HCT116 (cell line): ENCODE measurements around the gene CKMT2. TPM values are rescaled to one million over a fixed set of nuclear protein-coding genes. Genes with fewer than 3 reads are reported as not detected.

Experiments
- ATAC-seq: fragments of 200-7000 bp; cut with Tn5 transposase; 2 replicates; pipeline ENCODE4 v1.9.1; 2020; ENCODE audit warnings: mild to moderate bottlenecking, moderate library complexity
- BruUV-seq: library from RNA; stranded (reverse); fragments of 400-500 nt; replicated peaks from 2 replicates; lab custom pipeline; 2021; lab: Mats Ljungman, UMichigan
- CTCF ChIA-PET: fragments of 300-600 bp; sonication (Branson Sonifier 250); formaldehyde crosslinking; loops from one replicate; lab custom pipeline; 2021; ENCODE audit warnings: antibody characterized with exemption; lab: Charles Lee
- POLR2A ChIA-PET: fragments of 300-600, 350-600 bp; sonication (Branson Sonifier 250); formaldehyde crosslinking; loops from one replicate; lab custom pipeline; 2021; ENCODE audit warnings: antibody characterized with exemption; lab: Charles Lee
- RAD21 ChIA-PET, 2 experiments: fragments of 300-600 bp; sonication (Branson Sonifier 250); formaldehyde crosslinking; loops; one replicate each; lab custom pipeline; 2023; ENCODE audit warnings: low total read pairs in 2 of 2; ENCODE audit not compliant: uncharacterized antibody in 2 of 2, unreplicated experiment in 2 of 2, low non-redundant PET in 1 of 2; lab: Charles Lee
- DNase-seq: peaks from one replicate; pipeline ENCODE4 v3.0.0-alpha.2; 2010; ENCODE audit warnings: low read depth, low spot score
- H2AFZ ChIP-seq: fragments of 200-600 bp; shearing (Covaris generic), sonication (generic); 2 replicates; pipeline ENCODE4 v1.6.1; 2017; ENCODE audit warnings: low read depth, mixed run types, mixed read lengths, antibody characterized with exemption, low read length; ENCODE audit not compliant: poor library complexity, severe bottlenecking
- H3K27ac ChIP-seq: 2 replicates; pipeline ENCODE4 v1.5.1; 2012; ENCODE audit warnings: low read depth, low read length
- H3K27me3 ChIP-seq: fragments of 200-600 bp; sonication (generic); 2 replicates; pipeline ENCODE4 v1.6.1; 2016; ENCODE audit warnings: mixed run types, low read length, mixed read lengths; ENCODE audit not compliant: insufficient read depth
- H3K36me3 ChIP-seq, 2 experiments: fragments of 200-500 bp in 1 of 2; fragments of 200-600 bp in 1 of 2; sonication (Bioruptor generic) in 1 of 2; sonication (generic) in 1 of 2; 2 replicates each; pipeline versions ENCODE4 v1.5.1 to v1.6.1; 2014 to 2016; ENCODE audit warnings: low read length in 2 of 2, inconsistent platforms in 1 of 2, mixed read lengths in 1 of 2, mixed run types in 1 of 2; ENCODE audit not compliant: insufficient read depth in 2 of 2, control insufficient read depth in 1 of 2
- H3K4me1 ChIP-seq, 2 experiments: fragments of 200-600 bp in 1 of 2; sonication (generic) in 1 of 2; 2 replicates each; pipeline versions ENCODE4 v1.5.1 to v1.6.1; 2012 to 2017; ENCODE audit warnings: low read length in 2 of 2, inconsistent platforms in 1 of 2, mild to moderate bottlenecking in 1 of 2, mixed read lengths in 1 of 2, mixed run types in 1 of 2, moderate library complexity in 1 of 2; ENCODE audit not compliant: insufficient read depth in 2 of 2, control insufficient read depth in 1 of 2
- H3K4me2 ChIP-seq: fragments of 200-600 bp; sonication (generic); 2 replicates; pipeline ENCODE4 v1.6.1; 2017; ENCODE audit warnings: mixed run types, low read length, mixed read lengths
- H3K4me3 ChIP-seq, 2 experiments: fragments of 200-600 bp in 1 of 2; sonication (generic) in 1 of 2; replicated peaks in 1 of 2; 2 replicates each; pipeline ENCODE4 v1.5.1; 2011 to 2016; ENCODE audit warnings: low read length in 2 of 2, control low read depth in 1 of 2, low read depth in 1 of 2, mild to moderate bottlenecking in 1 of 2, mixed read lengths in 1 of 2, mixed run types in 1 of 2
- H3K79me2 ChIP-seq: fragments of 200-600 bp; sonication (generic); 2 replicates; pipeline ENCODE4 v1.6.1; 2017; ENCODE audit warnings: mild to moderate bottlenecking, mixed run types, low read length, moderate library complexity, mixed read lengths; ENCODE audit not compliant: insufficient read depth
- H3K9ac ChIP-seq: fragments of 200-600 bp; sonication (generic); 2 replicates; pipeline ENCODE4 v1.6.1; 2016; ENCODE audit warnings: low read length, mixed read lengths
- H3K9me2 ChIP-seq: fragments of 200-600 bp; sonication (generic), shearing (Covaris generic); 2 replicates; pipeline ENCODE4 v1.6.1; 2017; ENCODE audit warnings: mixed run types, mild to moderate bottlenecking, moderate library complexity; ENCODE audit not compliant: insufficient read depth
- H3K9me3 ChIP-seq, 2 experiments: fragments of 200-500 bp in 1 of 2; fragments of 200-600 bp in 1 of 2; sonication (Bioruptor generic) in 1 of 2; sonication (generic) in 1 of 2; 2 replicates each; pipeline ENCODE4 v1.6.1; 2014 to 2017; ENCODE audit warnings: low read length in 2 of 2, mixed read lengths in 2 of 2, inconsistent platforms in 1 of 2, low read depth in 1 of 2, mild to moderate bottlenecking in 1 of 2, mixed run types in 1 of 2, moderate library complexity in 1 of 2; ENCODE audit not compliant: control insufficient read depth in 1 of 2, insufficient read depth in 1 of 2
- H4K20me1 ChIP-seq: fragments of 200-600 bp; sonication (generic), shearing (Covaris generic); 2 replicates; pipeline ENCODE4 v1.6.1; 2017; ENCODE audit warnings: mixed run types, mild to moderate bottlenecking, moderate library complexity; ENCODE audit not compliant: insufficient read depth
- CBX3 ChIP-seq: IDR thresholded peaks from 2 replicates; pipeline ENCODE4 v1.6.1; 2012; ENCODE audit warnings: low read depth
- EGR1 ChIP-seq: IDR thresholded peaks from 2 replicates; pipeline ENCODE4 v1.6.1; 2012; ENCODE audit warnings: low read depth
- ELF1 ChIP-seq: IDR thresholded peaks from 2 replicates; pipeline ENCODE4 v1.6.1; 2012; ENCODE audit warnings: low read depth, borderline replicate concordance
- EZH2 ChIP-seq: fragments of 200-600 bp; sonication (generic); IDR thresholded peaks from 2 replicates; pipeline ENCODE4 v1.6.1; 2017; ENCODE audit warnings: antibody characterized with exemption, mixed run types
- EZH2phosphoT487 ChIP-seq: fragments of 200-600 bp; IDR thresholded peaks from 2 replicates; pipeline ENCODE4 v1.6.1; 2018; ENCODE audit warnings: antibody characterized with exemption, borderline replicate concordance
- JUND ChIP-seq: IDR thresholded peaks from 2 replicates; pipeline ENCODE4 v1.6.1; 2012
- POLR2A ChIP-seq: IDR thresholded peaks from 2 replicates; pipeline ENCODE4 v1.7.0; 2011; ENCODE audit warnings: borderline replicate concordance; ENCODE audit not compliant: insufficient read depth, insufficient read length; ENCODE audit errors: extremely low read depth
- POLR2AphosphoS5 ChIP-seq: IDR thresholded peaks from 2 replicates; pipeline ENCODE4 v1.6.1; 2011; ENCODE audit warnings: mild to moderate bottlenecking, low read depth, low read length, moderate library complexity
- RAD21 ChIP-seq: IDR thresholded peaks from 2 replicates; pipeline ENCODE4 v1.6.1; 2012; ENCODE audit warnings: low read depth, mild to moderate bottlenecking
- SIN3A ChIP-seq: IDR thresholded peaks from 2 replicates; pipeline ENCODE4 v1.6.1; 2012; ENCODE audit warnings: low read depth
- SP1 ChIP-seq: IDR thresholded peaks from 2 replicates; pipeline ENCODE4 v1.6.1; 2012; ENCODE audit warnings: low read depth
- SRF ChIP-seq: IDR thresholded peaks from 2 replicates; pipeline ENCODE4 v1.6.1; 2012; ENCODE audit warnings: low read depth
- YY1 ChIP-seq: IDR thresholded peaks from 2 replicates; pipeline ENCODE4 v1.6.1; 2011; ENCODE audit warnings: low read length, low read depth, moderate library complexity, mild to moderate bottlenecking; ENCODE audit not compliant: insufficient replicate concordance; ENCODE audit errors: extremely low read depth
- ZBTB33 ChIP-seq: IDR thresholded peaks from 2 replicates; pipeline ENCODE4 v1.6.1; 2011; ENCODE audit warnings: mild to moderate bottlenecking, low read length, moderate library complexity; ENCODE audit not compliant: insufficient replicate concordance; ENCODE audit errors: extremely low read depth
- intact Hi-C: fragments of 100-400 bp; cut with micrococcal nuclease; formaldehyde crosslinking; loops from 2 replicates; pipeline ENCODE4 v1.10.0; 2022
- total RNA-seq: library from RNA; stranded (reverse); gene quantifications from one replicate; pipeline ENCODE4 v1.2.1, GENCODE V29; 2021; ENCODE audit not compliant: unreplicated experiment

Gene CKMT2
- total RNA-seq, 1 experiment from 2014 or later = not detected

GRCh38 chr5:81234299-81234698 lies 1.2 kb downstream of the CKMT2 start:
- POLR2A ChIA-PET = no interaction called here
- no peaks in the 10 kb centered on the region for H4K20me1 ChIP-seq
- CTCF ChIA-PET = no interaction called here
- no peak overlapping the region for H3K4me2 ChIP-seq
- no peak for TF ChIP-seq RAD21
- no peak for TF ChIP-seq SRF
- TF ChIP-seq EGR1 = no peak
- TF ChIP-seq SP1 = no peak
- TF ChIP-seq CBX3 = no peak
- no peak for TF ChIP-seq ELF1
- TF ChIP-seq JUND = no peak
- no peak for TF ChIP-seq ZBTB33
- TF ChIP-seq EZH2 = no peak
- no peak for TF ChIP-seq EZH2phosphoT487
- no peak for TF ChIP-seq POLR2AphosphoS5
- no peak for TF ChIP-seq POLR2A
- no peak for TF ChIP-seq SIN3A
- no peak for TF ChIP-seq YY1
- no peak for ATAC-seq
- H3K79me2 ChIP-seq = no peaks in the 10 kb centered on the region
- intact Hi-C loops = no loop called here
- H3K9me3 ChIP-seq = no peaks in the 10 kb centered on the region
- H3K4me1 ChIP-seq = no peaks in the 10 kb centered on the region
- no peaks in the 10 kb centered on the region for H3K9me2 ChIP-seq
- H2AFZ ChIP-seq = no peak overlapping the region
- RAD21 ChIA-PET = no interaction called here
- H3K27ac ChIP-seq = no peak overlapping the region
- BruUV-seq = no TSS peak
- no peak overlapping the region for H3K9ac ChIP-seq
- H3K27me3 ChIP-seq = no peaks in the 10 kb centered on the region
- H3K36me3 ChIP-seq = 0 out of 4 replicates have a peak, but pooled peaks cover 0 to 2% of the 10 kb centered on the region in 2 experiments
- no peak overlapping the region for H3K4me3 ChIP-seq
- DNase-seq = no peak
